B cell (primary cell): ENCODE measurements around the gene HPGD. TPM values are rescaled to one million over a fixed set of nuclear protein-coding genes. Genes with fewer than 3 reads are reported as not detected.
A peak's percentile ranks its signal among the peaks of the same experiment; 100 is the strongest.

ENCODE experiments used
- ATAC-seq: fragments of 200-7000 bp; cut with Tn5 transposase; one replicate; pipeline ENCODE4 v1.10.0; 2021; ENCODE audit warnings: low read depth, mild to moderate bottlenecking, moderate number of reproducible peaks, moderate library complexity
- CTCF ChIA-PET: fragments of 350-600 bp; sonication (Branson Sonifier 250); formaldehyde crosslinking; loops from one replicate; lab custom pipeline; 2021; ENCODE audit warnings: antibody characterized with exemption, inconsistent platforms; lab: Charles Lee
- POLR2A ChIA-PET: fragments of 350-600 bp; sonication (Branson Sonifier 250); formaldehyde crosslinking; loops from one replicate; lab custom pipeline; 2021; ENCODE audit warnings: antibody characterized with exemption; lab: Charles Lee
- DNase-seq: peaks from one replicate; pipeline ENCODE4 v3.0.0; 2013
- H2AFZ ChIP-seq: 2 replicates; pipeline ENCODE4 v1.6.1; 2012; ENCODE audit warnings: mild to moderate bottlenecking, low read depth, low read length; ENCODE audit not compliant: insufficient read depth, poor library complexity, severe bottlenecking
- H3K27ac ChIP-seq, 2 donors: 1 replicate in 1 of 2; 2 replicates in 1 of 2; pipeline ENCODE4 v1.5.1; 2012 to 2013; ENCODE audit warnings: low read length in 2 of 2, mild to moderate bottlenecking in 2 of 2, moderate library complexity in 1 of 2
- H3K27me3 ChIP-seq, 4 experiments: fragments of 200-600 bp in 1 of 4; sonication (generic) in 1 of 4; replicated peaks in 1 of 4; 1 replicate in 2 of 4; 2 replicates in 2 of 4; pipeline versions ENCODE4 v1.6.1 to v1.7.0; 2013 to 2016; ENCODE audit warnings: low read length in 3 of 4, mild to moderate bottlenecking in 2 of 4, mixed read lengths in 1 of 4, moderate library complexity in 1 of 4; ENCODE audit not compliant: insufficient read depth in 4 of 4, control insufficient read depth in 3 of 4; ENCODE audit errors: control extremely low read depth in 1 of 4
- H3K36me3 ChIP-seq, 2 experiments: replicated peaks in 1 of 2; 1 replicate in 1 of 2; 2 replicates in 1 of 2; pipeline versions ENCODE4 v1.6.1 to v1.7.1; 2013; ENCODE audit warnings: low read length in 1 of 2; ENCODE audit not compliant: insufficient read depth in 2 of 2, control insufficient read depth in 1 of 2; ENCODE audit errors: control extremely low read depth in 1 of 2, extremely low read depth in 1 of 2
- H3K4me1 ChIP-seq, 2 donors: fragments of 200-600 bp in 1 of 2; sonication (generic) in 1 of 2; 1 replicate in 1 of 2; 2 replicates in 1 of 2; pipeline versions ENCODE4 v1.5.1 to v1.6.1; 2013 to 2017; ENCODE audit warnings: low read length in 2 of 2; ENCODE audit not compliant: control insufficient read depth in 2 of 2, insufficient read depth in 2 of 2
- H3K4me2 ChIP-seq: replicated peaks from 2 replicates; pipeline ENCODE3; 2012; ENCODE audit warnings: mild to moderate bottlenecking, low read depth, low read length; ENCODE audit not compliant: poor library complexity, severe bottlenecking
- H3K4me3 ChIP-seq, 5 experiments: fragments of 200-600 bp in 1 of 5; sonication (generic) in 1 of 5; 1 replicate in 3 of 5; 2 replicates in 2 of 5; pipeline versions ENCODE4 v1.5.1 to v1.7.0; 2011 to 2016; ENCODE audit warnings: low read length in 4 of 5, mild to moderate bottlenecking in 4 of 5, low read depth in 2 of 5, control low read depth in 1 of 5, moderate library complexity in 1 of 5; ENCODE audit not compliant: insufficient read depth in 1 of 5; ENCODE audit errors: control extremely low read depth in 1 of 5, extremely low read depth in 1 of 5
- H3K79me2 ChIP-seq: fragments of 200-600 bp; sonication (generic); one replicate; pipeline ENCODE4 v1.6.0; 2016; ENCODE audit warnings: low read length; ENCODE audit not compliant: control insufficient read depth, insufficient read depth
- H3K9ac ChIP-seq: fragments of 200-600 bp; sonication (generic); 2 replicates; pipeline ENCODE4 v1.6.1; 2017; ENCODE audit warnings: mild to moderate bottlenecking, low read length, moderate library complexity
- H3K9me3 ChIP-seq, 3 donors: one replicate each; pipeline versions ENCODE4 v1.6.1 to v1.7.1; 2013; ENCODE audit warnings: low read length in 2 of 3; ENCODE audit not compliant: control insufficient read depth in 2 of 3, insufficient read depth in 1 of 3; ENCODE audit errors: control extremely low read depth in 1 of 3
- H4K20me1 ChIP-seq: 2 replicates; pipeline ENCODE4 v1.6.0; 2012; ENCODE audit warnings: mild to moderate bottlenecking, low read length; ENCODE audit not compliant: insufficient read depth, control insufficient read depth, poor library complexity, severe bottlenecking
- H3K27ac Mint-ChIP-seq: one replicate; pipeline ENCODE4 v1.8.0; 2021; ENCODE audit warnings: mixed read lengths
- H3K27me3 Mint-ChIP-seq: one replicate; pipeline ENCODE4 v1.8.0; 2021; ENCODE audit warnings: mixed read lengths
- H3K4me1 Mint-ChIP-seq: one replicate; pipeline ENCODE4 v1.8.0; 2021; ENCODE audit warnings: mixed read lengths
- H3K4me3 Mint-ChIP-seq: one replicate; pipeline ENCODE4 v1.8.0; 2021; ENCODE audit warnings: mixed read lengths
- H3K9me3 Mint-ChIP-seq: one replicate; pipeline ENCODE4 v1.8.0; 2022; ENCODE audit warnings: mixed read lengths; ENCODE audit not compliant: insufficient read depth
- CTCF ChIP-seq: fragments of 200-600 bp; IDR thresholded peaks from one replicate; pipeline ENCODE4 v1.8.0; 2022; ENCODE audit warnings: antibody characterized with exemption, mild to moderate bottlenecking
- EZH2 ChIP-seq: IDR thresholded peaks from 2 replicates; pipeline ENCODE4 v1.6.1; 2012; ENCODE audit warnings: borderline replicate concordance, low read depth, mild to moderate bottlenecking, moderate library complexity, low read length; ENCODE audit not compliant: insufficient read depth, poor library complexity, severe bottlenecking
- WGBS: methylation state at CpG from one replicate; pipeline ENCODE4 v1.1.5; 2013; ENCODE audit warnings: missing lambda C conversion rate; ENCODE audit not compliant: insufficient coverage; 5-methylcytosine and 5-hydroxymethylcytosine counted together
- intact Hi-C: fragments of 100-400 bp; cut with micrococcal nuclease; formaldehyde crosslinking; loops from one replicate; pipeline ENCODE4 v1.10.0; 2022
- polyA plus RNA-seq: library from polyadenylated mRNA; depleted of rRNA; stranded (reverse); fragments of >200 nt; gene quantifications from 2 replicates; pipeline ENCODE4 v1.2.3, GENCODE V29; 2012
- total RNA-seq, 2 donors: library from RNA; stranded (reverse); fragments of 120-200 nt in 1 of 2; gene quantifications; 1 replicate in 1 of 2; 2 replicates in 1 of 2; pipeline versions ENCODE4 v1.2.3 to v1.2.4, GENCODE V29; 2013 to 2022

The HPGD gene
- total and polyA plus RNA-seq, 2 donors (not counting 1 experiment from before 2014, with no cell fraction given): 0.67 TPM; not detected in 1

DNA sequence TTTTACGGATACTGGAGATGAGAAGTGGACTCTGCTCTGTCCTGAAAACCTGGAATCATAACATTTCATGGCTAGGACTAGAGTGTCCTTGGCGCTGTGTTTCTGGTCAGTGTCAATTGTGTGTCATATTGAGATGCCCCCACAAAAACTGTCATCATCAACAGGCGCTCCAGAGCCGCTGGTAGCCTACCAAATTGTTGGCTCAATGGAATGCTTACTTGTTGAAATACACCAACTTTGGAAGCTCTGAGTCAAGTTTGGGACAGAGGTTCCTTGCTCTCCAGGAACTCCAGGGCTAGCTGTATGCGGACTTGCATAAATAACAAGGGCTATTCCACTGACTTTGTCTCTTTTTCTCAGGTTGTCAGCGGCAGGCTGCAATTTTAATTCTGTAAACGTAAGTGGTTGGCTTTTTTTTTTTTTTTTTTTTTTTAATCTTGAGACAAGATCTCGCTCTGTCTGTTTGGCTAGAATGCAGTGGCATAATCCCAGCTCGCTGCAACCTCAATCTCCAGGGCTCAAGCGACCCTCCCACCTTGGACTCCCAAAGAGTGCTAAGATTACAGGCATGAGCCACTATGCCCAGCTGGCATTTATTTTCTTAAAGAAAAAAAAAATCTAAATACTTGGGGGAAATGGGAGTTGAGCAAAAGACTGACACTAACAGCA, 871 bp upstream of the HPGD start:
- Histone ChIP-seq H3K9me3 (peaks cover 0 to 1% (median 0%) of the 10 kb centered on the region in 3 donors), H4K20me1 (no peaks in the 10 kb centered on the region), H3K4me1 (peaks cover 13 to 16% of the 10 kb centered on the region in 2 donors), H3K27me3 (peaks cover 0 to 18% (median 14%) of the 10 kb centered on the region in 4 experiments), H3K79me2 (no peaks in the 10 kb centered on the region), H3K4me3 (peak overlapping the region; percentile 38 to 59 (median 50)), H3K4me2 (peak overlapping the region; percentile 68), H2AFZ (peak overlapping the region; percentile 58), H3K36me3 (no peaks in the 10 kb centered on the region), H3K9ac (peak overlapping the region; percentile 42), H3K27ac (no peak overlapping the region)
- Mint-ChIP-seq H3K4me1 (peaks cover 12% of the 10 kb centered on the region), H3K9me3 (no peaks in the 10 kb centered on the region), H3K27me3 (peaks cover 37% of the 10 kb centered on the region), H3K27ac (no peak overlapping the region), H3K4me3 (peak overlapping the region; percentile 76)
- CTCF ChIA-PET: no interaction called here
- TF ChIP-seq EZH2: no peak
- TF ChIP-seq CTCF: no peak
- WGBS: 11% methylated on average over 3 of the region's 10 CpGs
- POLR2A ChIA-PET: no interaction called here
- ATAC-seq: no peak
- intact Hi-C loops: no loop called here
- no peak for DNase-seq

DNA sequence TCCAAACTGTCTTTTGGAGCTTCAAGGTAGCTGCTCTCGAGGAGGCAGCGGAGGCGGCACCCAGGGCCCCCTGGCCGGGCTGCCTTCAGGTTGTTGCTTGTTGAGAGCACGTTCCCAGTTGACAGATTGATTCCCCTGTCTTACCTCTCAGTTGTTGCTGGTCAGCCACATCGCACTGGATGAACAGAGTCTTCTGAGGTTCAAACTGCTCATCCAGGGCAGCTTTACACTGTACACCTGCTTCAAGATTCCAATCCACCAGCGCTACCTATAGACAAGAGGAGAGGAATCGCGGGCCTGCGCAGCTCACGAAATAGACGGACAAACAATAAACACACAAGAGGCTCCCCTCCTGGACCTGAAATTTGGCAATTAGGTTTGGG, 497 bp downstream of the HPGD start:
- TF ChIP-seq EZH2: no peak
- TF ChIP-seq CTCF: no peak
- CTCF ChIA-PET: no interaction called here
- no peaks in the 10 kb centered on the region for H3K79me2 ChIP-seq
- peaks cover 0 to 18% (median 14%) of the 10 kb centered on the region in 4 experiments for H3K27me3 ChIP-seq
- peak overlapping the region; percentile 42 for H3K9ac ChIP-seq
- Mint-ChIP-seq H3K4me1 (peaks cover 12% of the 10 kb centered on the region), H3K9me3 (no peaks in the 10 kb centered on the region), H3K27me3 (peaks cover 36% of the 10 kb centered on the region), H3K27ac (no peak overlapping the region), H3K4me3 (peak overlapping the region; percentile 76)
- peaks cover 0 to 1% (median 0%) of the 10 kb centered on the region in 3 donors for H3K9me3 ChIP-seq
- no peaks in the 10 kb centered on the region for H3K36me3 ChIP-seq
- H2AFZ ChIP-seq: peak overlapping the region; percentile 58
- WGBS: 3% methylated on average over 8 of the region's 12 CpGs
- no peaks in the 10 kb centered on the region for H4K20me1 ChIP-seq
- ATAC-seq (no peak), DNase-seq (no peak)
- H3K4me1 ChIP-seq: peaks cover 13 to 16% of the 10 kb centered on the region in 2 donors
- peak overlapping the region; percentile 68 for H3K4me2 ChIP-seq
- H3K27ac ChIP-seq: no peak overlapping the region
- H3K4me3 ChIP-seq: peak overlapping the region; percentile 38 to 66 (median 50)
- POLR2A ChIA-PET: no interaction called here
- intact Hi-C loops: no loop called here
